Activated CD4-positive, alpha-beta T cell treated with anti-CD3 and anti-CD28 coated beads for 4 hours (primary cell): ENCODE results near the gene ADCY7.
"Not testable (repeated sequence)": the region's sequence is repeated elsewhere in the genome, so short reads cannot be mapped to it uniquely, and the experiment has no call there.

Source experiments
- DNase-seq, 2 donors: peaks; one replicate each; pipeline ENCODE4 v3.0.0-alpha.2; 2020

The ADCY7 gene

GRCh38 chr16:50266337-50267091 lies at the start of gene ADCY7:
TSS of gene ADCY7 (plus strand) at chr16:50266551. CDS start at chr16:50288180, 21,629 bp downstream.
- DNase-seq: peak; percentile 80 to 83

GRCh38 chr16:50219402-50219975 lies 46.9 kb upstream of the ADCY7 start:
- no peak for DNase-seq

GRCh38 chr16:50224286-50224685 lies 42.1 kb upstream of the ADCY7 start:
- no peak for DNase-seq

GRCh38 chr16:50227120-50227519 lies 39.2 kb upstream of the ADCY7 start:
- DNase-seq: no peak

- DNase-seq: no peak
These were observed 38.7 kb upstream of the ADCY7 start for GRCh38 chr16:50227665-50228064.

GRCh38 chr16:50228364-50228868 lies 37.9 kb upstream of the ADCY7 start:
- DNase-seq: no peak

- DNase-seq: no peak
These were observed 37.1 kb upstream of the ADCY7 start for GRCh38 chr16:50229149-50229726.

GRCh38 chr16:50234771-50235556 lies 31.4 kb upstream of the ADCY7 start:
- DNase-seq: no peak

GRCh38 chr16:50235581-50235980 lies 30.8 kb upstream of the ADCY7 start:
- no peak for DNase-seq

GRCh38 chr16:50238314-50238713 lies 28.0 kb upstream of the ADCY7 start:
- DNase-seq: no peak

- DNase-seq: no peak
These were observed 27.5 kb upstream of the ADCY7 start for GRCh38 chr16:50238868-50239301.

GRCh38 chr16:50243024-50243423 lies 23.3 kb upstream of the ADCY7 start:
- not testable (repeated sequence) for DNase-seq

GRCh38 chr16:50244140-50244503 lies 22.2 kb upstream of the ADCY7 start:
- DNase-seq: no peak

GRCh38 chr16:50244504-50245416 lies 21.6 kb upstream of the ADCY7 start:
- DNase-seq: no peak

- peak; percentile 62 to 74 for DNase-seq
These were observed 20.7 kb upstream of the ADCY7 start for GRCh38 chr16:50245417-50246298.

- DNase-seq: no peak
These were observed 19.8 kb upstream of the ADCY7 start for GRCh38 chr16:50246299-50247122.

- no peak for DNase-seq
These were observed 19.0 kb upstream of the ADCY7 start for GRCh38 chr16:50247123-50247905.

GRCh38 chr16:50247906-50248608 lies 18.3 kb upstream of the ADCY7 start:
- no peak for DNase-seq

- DNase-seq: no peak
These were observed 17.5 kb upstream of the ADCY7 start for GRCh38 chr16:50248845-50249244.
